GM19238 (cell line): ENCODE results near the gene ERG28.
A peak's percentile ranks its signal among the peaks of the same experiment; 100 is the strongest.

ENCODE experiments used
- DNase-seq: peaks from one replicate; pipeline ENCODE4 v3.0.0; 2011; ENCODE audit warnings: low spot score; ENCODE audit not compliant: insufficient read length

The ERG28 gene

DNA sequence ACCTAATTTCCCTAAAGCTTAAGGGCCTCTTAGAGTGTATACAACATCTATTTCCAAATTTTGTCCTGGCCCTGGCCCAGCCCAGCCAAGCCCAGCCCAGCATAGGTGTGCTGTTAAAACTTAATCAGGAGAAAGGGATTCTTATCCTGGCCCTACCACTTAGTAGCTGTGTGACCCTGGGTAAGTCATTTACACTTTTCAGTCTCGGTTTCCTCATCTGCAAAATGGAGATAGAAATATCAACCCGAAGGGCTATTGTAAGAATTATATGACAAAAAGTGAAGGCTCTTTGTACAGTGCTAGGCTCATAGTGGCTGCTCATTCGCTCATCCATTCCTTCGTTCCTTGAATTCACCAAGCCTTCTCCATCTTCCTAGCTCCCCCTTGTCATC, 442 bp downstream of the ERG28 start:
- DNase-seq, result no peak

GRCh38 chr14:75658957-75659356, 1.7 kb downstream of the ERG28 start:
- DNase-seq, result no peak

DNA sequence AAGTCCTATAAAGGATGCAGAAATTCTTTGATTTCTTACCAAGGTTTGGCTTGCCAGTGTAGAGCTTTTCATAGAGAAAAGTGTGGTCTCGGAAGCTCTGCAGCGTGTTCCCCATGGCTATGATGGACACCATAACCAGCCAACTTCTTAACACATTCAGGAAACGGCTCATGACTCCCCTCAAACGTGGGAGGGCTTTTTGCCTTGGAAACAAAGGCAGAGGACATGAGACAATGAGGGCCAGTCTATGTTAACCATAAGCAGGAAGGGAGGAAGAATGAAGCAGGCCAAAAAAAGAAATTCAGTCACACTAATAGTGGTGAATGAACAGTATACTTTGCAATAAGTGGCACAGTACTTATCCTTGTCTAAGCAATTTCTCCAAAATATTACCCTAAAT, 3.3 kb downstream of the ERG28 start:
- no peak for DNase-seq

DNA sequence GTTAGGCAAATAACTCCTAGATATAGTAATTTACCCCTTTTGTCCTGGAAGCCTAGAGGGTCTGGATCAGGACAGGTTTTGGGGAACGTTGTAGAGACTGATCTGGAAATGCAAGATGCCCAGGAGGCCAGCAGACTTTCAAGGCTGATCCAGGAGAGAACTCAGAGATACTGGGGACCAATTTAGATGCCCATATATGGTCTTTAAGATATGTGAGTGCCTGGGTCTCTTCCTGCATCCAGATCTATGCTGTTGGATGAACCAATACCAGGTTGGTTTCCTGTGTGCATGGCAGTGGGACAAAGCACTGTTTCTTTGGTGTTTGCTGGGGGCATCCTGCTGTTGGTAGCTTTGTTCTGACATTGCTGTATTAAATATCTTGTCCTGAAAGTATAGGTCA, 5.4 kb downstream of the ERG28 start:
- no peak for DNase-seq

DNA sequence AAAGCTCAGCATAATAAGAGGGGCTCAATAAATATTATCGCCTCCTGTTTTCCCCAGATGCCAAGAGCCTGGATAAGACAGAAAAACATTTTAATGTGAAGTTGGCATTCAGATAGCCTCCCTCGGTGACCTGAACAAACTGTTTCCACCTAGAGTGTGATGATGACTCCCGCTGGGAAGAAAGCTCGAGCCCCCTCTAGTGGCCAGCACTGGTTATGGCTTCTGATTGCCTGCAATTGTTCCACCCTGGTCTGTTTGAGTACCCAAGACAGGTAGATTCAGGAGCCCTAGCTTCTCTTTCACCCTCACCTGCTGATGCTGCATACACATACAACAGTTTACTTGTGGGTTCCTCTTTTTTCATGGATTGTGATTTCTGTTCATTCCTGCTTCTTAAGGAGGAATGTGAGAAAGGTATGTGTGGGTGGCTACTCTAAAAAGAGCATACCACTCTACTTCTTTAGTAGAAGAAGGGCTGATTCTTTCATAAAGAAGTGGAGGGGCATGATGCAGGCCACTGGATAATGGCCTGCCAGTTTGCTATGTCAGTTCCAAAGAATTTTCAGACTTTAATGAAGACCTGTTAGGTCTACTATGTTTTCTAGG, 6.4 kb downstream of the ERG28 start:
- peak; percentile 70 for DNase-seq

GRCh38 chr14:75653563-75653962, 7.1 kb downstream of the ERG28 start:
- DNase-seq, result no peak

- no peak for DNase-seq
These were observed 10.2 kb downstream of the ERG28 start for GRCh38 chr14:75650253-75651058.

DNA sequence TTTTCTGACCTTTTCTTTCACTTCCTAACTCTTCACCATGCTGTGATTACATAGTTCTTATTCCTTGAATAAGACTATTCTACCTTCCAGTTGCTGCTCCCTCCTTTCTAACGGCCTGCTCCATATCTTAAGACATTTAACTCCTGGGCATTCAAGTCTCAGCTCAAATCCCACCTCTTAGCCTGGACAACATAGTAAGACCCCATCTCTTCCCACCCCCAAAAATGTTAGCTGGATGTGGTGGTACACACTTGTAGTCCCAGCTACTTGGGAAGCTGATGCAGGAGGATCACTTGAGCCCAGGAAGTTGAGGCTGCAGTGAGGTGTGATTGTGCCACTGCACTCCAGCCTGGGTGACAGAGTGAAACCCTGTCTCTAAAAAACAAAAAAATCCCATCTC, 10.9 kb downstream of the ERG28 start:
- no peak for DNase-seq

DNA sequence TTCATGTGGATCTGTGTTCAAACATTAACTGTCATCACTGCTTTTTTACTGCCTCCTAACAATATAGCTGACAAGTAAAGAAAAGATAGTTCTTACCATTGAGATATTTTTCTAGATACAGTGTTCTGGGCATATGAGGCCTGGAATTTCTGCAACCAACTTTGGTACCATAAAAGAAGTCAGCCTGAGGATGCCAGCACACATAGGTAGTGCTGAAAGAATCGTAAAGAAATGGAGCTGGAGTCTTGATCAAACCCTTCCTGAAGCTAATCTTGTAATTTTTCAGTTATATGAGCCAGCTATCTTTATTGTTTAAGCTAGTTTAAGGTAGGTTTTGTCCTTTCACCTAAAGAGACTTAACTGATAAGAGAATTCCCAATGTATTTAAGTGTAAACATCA, 11.3 kb downstream of the ERG28 start:
- no peak for DNase-seq

DNA sequence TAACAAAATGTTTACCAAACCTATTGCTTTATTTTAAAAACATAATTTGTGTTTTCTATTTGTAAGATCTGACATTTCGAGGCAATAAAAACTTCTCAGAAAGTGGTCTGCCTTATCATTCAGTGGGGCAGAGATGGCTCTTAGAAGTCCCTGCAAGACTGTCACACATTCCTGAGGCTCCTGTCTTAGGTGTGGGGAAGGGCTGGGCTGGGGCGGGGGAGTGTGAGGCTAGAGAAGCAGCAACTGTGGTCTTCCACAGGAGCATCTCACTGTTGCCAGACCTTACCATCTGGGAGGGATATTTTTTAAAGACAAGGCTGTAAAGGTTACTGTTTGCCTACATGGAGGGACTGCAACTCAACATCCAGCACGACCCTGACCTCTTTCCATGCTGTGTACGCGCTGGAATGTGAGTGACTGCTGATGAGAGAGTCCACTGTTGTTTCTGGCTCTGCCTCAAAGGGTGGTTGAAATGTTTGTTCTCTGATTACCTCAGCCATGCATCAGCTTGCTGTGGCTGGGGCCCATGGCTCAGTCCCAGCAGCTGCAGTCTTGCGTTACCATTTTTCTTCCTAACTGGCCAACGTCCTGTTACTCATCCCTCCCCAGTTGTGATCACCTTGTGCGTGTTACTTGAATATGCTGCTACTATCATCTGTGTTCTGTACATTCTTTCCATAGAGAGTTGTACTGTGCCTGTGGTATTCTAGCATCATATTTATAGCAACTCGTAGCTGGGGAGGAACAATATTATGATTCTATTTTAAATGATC, 12.4 kb downstream of the ERG28 start:
- DNase-seq, result no peak

DNA sequence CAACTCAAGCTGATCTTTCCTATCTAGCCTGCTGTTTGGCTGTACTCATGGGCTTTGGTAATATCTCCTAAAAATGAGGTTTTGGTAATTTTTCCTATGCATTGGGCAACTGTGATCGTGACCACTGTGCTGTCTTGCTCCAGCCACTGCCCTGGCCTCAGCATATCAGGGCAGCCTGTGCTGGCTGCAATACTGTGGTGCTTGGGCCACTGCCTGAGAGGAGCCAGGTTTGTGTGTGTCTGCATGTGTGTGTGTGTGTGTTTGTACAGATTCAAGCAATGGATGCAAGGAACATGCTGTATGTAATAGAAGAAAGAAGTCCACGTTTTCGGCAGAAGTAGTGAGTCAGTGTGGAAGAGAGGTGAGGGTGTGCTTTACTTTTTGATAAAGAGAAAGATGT, 13.0 kb downstream of the ERG28 start:
- no peak for DNase-seq

DNA sequence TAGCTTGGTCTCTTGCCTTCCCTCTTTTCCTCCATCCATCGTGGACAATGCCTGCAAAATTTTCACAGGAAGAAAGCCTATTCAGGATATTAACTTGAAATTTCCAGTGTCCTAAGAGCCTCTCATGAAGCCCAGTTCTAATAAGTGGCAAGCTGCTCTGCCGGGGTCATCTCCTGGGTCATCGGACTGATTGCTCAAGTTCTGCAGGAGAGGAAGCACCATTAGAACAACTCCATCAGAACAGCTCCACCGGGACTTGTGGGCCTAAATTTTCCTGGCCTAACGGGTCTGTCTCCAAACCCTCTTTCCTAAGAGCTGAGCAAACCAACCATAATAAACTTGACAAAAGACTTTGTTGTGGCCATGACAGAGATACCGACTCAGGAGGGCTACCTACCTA, 13.9 kb downstream of the ERG28 start:
- no peak for DNase-seq

DNA sequence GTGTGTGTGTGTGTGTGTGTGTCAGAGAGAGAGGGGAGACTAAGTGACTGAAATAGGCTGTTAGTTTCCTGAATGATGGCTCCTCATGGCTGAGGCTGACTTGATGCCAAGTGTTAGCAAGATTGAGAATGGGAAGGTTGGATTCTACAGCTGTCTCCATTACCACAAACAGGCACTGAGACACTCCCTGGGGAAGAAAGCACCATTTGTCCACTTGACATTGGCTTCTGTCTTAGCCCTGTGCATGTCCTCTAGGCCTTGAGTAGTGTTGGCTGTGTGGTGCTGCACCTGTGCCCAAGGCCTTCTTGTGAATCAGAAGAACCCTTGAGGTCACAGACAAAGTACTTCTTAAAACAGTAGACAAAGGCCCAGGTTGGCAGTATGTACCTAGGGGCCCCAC, 15.6 kb downstream of the ERG28 start:
- no peak for DNase-seq

DNA sequence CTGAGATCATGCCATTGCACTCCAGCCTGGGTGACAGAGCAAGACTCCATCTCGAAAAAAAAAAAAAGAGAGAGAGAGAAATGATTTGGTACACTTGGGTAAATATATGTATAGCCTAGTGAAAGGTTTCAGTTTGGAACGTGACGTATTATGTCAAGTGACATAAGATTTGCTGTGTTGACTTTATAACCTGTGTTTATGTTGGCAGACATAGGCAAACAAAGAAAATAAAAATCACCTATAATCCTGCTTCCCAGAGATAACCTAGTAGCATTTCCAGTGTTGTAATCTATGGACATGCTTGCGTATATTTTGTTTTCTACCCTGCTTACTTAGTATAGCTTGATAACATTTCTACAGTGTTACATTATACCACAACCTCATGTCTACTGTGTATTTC, 16.7 kb downstream of the ERG28 start:
- no peak for DNase-seq

GRCh38 chr14:75640876-75641275, 19.8 kb downstream of the ERG28 start:
- DNase-seq, result no peak

- no peak for DNase-seq
These were observed 24.5 kb downstream of the ERG28 start for GRCh38 chr14:75636100-75636692.

GRCh38 chr14:75634848-75635247, 25.8 kb downstream of the ERG28 start:
- DNase-seq, result no peak

DNA sequence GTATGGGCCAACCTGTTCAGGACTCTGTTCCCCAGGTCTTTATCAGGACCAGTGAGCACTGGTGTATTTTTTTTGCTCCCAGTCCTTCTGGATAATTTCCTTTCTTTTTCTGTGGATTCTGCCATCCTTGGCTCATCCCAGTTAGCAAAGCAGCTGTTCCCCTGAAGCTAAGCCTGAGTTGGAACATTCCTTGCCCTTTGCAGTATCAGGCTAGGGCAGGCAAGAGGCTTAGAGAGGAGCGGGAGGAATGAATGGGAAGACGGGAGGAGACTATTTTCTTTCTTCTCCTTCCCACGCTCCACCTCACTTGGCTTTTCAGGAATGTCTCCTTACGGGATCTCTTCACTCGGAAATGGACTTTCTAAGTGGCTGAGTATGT, 29.2 kb downstream of the ERG28 start:
- DNase-seq, result no peak

DNA sequence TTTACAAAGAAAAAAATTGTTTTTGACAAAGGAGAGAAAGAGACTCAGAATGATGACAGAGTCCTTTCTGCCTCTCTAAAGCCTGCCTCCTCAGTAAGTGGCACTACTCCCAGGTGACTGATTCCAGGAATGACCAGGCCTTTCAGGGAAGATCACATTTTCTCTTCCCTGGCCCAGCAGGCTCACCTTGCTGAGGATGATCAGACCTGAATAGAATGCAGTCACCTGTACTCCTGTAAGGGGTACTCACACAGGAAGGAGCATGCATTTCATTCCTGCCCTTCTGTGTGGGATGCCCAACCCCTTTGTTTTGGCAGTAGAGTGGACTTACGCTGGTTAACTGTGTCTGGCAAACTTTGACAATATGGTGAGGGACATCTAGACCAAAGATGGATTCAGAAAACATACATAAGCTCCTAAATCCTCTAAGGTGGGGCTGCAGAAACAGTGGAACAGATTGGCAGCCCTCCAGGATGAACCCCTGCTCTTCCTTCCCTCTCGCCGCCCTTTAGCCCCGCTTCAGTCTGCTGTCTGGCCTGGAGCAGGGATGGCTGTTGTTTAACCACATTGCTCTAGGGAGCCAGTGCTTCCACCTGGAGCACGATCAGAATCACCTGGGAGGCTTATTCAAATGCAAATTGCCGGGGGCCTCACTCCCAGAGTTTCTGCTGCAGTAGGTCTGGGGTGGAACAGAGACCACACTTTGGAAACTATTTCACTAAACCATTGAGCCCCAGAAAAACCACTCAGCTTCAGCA, 29.8 kb downstream of the ERG28 start:
- DNase-seq, result no peak

- DNase-seq, result no peak
These were observed 31.9 kb downstream of the ERG28 start for GRCh38 chr14:75628816-75629215.

GRCh38 chr14:75627406-75627805, 33.3 kb downstream of the ERG28 start:
- DNase-seq, result no peak
